Transverse colon (tissue), 1 donor: ENCODE results near the gene DEAF1.

Experiments
- EP300 ChIP-seq: sonication (generic); formaldehyde crosslinking; IDR thresholded peaks from one replicate; pipeline ENCODE4 v1.6.1; 2017; ENCODE audit warnings: antibody characterized with exemption, low read depth
- POLR2A ChIP-seq: fragments of 450-650 bp; IDR thresholded peaks from one replicate; pipeline ENCODE4 v1.6.1; 2016; ENCODE audit warnings: antibody characterized with exemption, mild to moderate bottlenecking, moderate library complexity

GRCh38 chr11:620935-621814, 73.8 kb downstream of the DEAF1 start:
- no peak for TF ChIP-seq POLR2A
- no peak for TF ChIP-seq EP300
